Pulmonary artery endothelial cell (primary cell): ENCODE results near the gene ASB13. TPM values are rescaled to one million over a fixed set of nuclear protein-coding genes. Genes with fewer than 3 reads are reported as not detected.
A peak's percentile ranks its signal among the peaks of the same experiment; 100 is the strongest.
"Not testable (repeated sequence)": the region's sequence is repeated elsewhere in the genome, so short reads cannot be mapped to it uniquely, and the experiment has no call there.

Source experiments
- DNase-seq: peaks from one replicate; pipeline ENCODE4 v3.0.0-alpha.2; 2011; ENCODE audit warnings: low read depth, low spot score
- total RNA-seq: library from RNA; depleted of rRNA; stranded (reverse); fragments of >200 nt; gene quantifications from 2 replicates; pipeline ENCODE4 v1.2.3, GENCODE V29; 2014

ASB13 gene
- total RNA-seq, 1 donor from 2014 or later, result 13.1 TPM

DNA sequence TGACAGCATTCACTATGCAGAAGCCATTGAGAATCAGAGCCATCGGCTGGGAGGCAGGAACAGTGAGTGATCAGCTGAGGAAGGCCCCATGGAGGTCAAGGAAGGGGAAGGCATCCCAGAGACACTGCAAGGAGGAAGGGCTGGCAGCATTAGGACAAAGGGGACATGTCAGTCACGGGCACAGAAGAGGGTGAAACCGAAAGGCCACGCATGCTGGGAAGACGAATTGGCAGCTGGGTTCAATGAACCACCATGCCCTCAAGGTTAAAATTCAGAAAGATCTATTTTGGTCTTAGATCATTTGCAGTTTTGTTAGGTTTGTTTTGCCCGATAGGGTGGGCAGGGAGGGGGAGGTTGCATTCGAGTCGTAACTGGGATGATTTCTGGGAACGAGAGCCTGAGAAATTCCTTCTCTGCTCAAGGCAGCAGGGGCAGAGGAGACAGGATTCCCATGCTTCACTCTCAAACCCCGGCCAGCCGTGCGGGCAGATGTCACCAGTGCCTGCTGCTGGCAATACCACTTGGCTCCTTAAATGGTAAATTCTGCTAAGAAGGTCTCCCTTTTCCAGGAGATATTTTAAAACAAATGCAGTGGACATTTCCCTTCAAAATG lies 57.7 kb downstream of the ASB13 start:
- no peak for DNase-seq

DNA sequence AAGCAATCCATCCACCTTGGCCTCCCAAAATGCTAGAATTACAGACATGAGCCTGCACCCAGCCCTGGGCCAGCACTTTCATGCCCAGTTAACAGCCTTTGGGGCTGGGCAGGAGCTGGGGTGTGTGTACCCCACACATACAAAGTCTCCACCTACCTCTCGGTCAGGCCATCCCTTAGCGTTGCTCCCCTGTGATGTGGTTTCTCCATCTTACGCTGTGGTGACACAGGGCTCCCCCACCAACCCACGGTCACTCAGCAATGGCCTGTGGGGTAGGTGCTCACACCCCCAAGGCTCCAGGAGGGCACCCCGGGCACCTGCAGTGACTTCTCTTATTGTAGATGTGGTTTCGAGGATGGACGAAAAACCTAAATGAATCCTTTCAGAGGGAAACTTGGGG lies 58.8 kb downstream of the ASB13 start:
- DNase-seq, result no peak

DNA sequence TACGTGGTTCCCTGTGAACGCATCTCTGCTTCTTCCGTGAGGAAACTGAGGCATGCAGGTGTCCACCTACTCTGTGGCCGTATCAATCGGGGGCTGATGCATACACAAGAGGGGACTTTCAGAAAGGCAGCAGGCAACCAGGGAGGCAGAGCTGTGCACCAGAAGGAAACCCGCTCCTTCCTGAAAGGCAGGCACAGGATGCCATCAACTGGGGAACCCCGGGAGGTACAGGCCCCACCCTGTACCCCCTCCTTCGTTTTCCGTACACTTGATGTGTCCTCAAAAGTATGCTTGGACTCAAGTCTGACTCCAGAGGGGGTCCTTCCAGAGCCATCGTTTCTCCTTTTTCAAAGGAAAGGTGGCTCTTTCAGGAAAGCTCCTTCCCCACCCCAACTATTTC lies 59.5 kb downstream of the ASB13 start:
- DNase-seq, result no peak

GRCh38 chr10:5606321-5606720 lies 60.1 kb downstream of the ASB13 start:
- no peak for DNase-seq

DNA sequence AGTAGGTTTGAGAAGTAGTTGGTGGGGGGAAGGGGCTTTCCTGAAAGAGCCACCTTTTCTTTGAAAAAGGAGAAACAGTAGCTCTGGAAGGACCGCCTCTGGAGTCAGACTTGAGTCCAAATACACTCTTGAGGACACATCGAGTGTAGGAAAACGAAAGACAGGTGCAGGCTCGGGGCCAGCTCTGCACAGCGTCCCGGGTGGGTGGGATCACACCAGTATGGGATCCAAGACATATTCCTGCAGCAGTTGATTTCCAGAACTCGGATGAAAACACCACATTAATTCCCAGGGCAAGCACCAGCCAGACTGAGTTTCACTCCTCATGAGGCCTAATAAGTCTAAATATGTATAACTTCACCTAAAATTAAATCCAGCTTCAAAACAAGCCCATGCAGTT lies 61.4 kb downstream of the ASB13 start:
- DNase-seq, result no peak

DNA sequence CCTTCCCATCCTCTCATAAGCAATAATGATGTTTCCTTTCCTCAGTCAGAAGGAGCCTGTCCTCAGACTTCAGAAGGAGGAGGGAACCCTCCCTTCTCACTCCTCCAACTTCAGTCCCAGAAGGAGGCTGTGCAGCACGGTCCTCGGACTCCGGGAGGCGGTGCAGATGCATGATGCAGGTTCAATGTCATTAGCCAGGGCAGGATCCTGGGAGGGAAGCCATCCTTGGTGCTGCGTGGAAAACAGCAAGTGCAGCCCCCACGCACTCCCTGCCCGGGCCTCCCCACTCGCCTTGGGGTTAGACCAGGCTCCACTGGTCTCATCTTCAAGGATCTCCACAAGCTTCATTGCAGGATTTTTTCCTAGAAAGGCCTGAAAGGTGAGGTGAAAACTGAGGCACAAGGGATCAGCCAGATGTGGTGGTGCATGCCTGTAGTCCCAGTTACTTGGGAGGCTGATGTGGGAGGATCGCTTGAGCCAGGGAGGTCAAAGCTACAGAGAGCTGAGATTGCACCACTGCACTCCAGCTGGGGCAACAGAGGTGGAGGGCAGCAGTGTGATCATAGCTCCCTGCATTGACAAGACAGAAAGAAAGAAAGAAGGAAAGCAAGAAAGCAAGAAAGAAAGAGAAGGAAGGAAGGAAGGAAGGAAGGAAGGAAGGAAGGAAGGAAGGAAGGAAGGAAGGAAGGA lies 62.0 kb downstream of the ASB13 start:
- DNase-seq, result no peak

- DNase-seq, result no peak
These were observed 62.6 kb downstream of the ASB13 start for GRCh38 chr10:5603848-5604170.

- no peak for DNase-seq
These were observed 63.1 kb downstream of the ASB13 start for GRCh38 chr10:5603091-5603847.

- no peak for DNase-seq
These were observed 64.4 kb downstream of the ASB13 start for GRCh38 chr10:5601826-5602495.

- no peak for DNase-seq
These were observed 65.5 kb downstream of the ASB13 start for GRCh38 chr10:5600908-5601307.

DNA sequence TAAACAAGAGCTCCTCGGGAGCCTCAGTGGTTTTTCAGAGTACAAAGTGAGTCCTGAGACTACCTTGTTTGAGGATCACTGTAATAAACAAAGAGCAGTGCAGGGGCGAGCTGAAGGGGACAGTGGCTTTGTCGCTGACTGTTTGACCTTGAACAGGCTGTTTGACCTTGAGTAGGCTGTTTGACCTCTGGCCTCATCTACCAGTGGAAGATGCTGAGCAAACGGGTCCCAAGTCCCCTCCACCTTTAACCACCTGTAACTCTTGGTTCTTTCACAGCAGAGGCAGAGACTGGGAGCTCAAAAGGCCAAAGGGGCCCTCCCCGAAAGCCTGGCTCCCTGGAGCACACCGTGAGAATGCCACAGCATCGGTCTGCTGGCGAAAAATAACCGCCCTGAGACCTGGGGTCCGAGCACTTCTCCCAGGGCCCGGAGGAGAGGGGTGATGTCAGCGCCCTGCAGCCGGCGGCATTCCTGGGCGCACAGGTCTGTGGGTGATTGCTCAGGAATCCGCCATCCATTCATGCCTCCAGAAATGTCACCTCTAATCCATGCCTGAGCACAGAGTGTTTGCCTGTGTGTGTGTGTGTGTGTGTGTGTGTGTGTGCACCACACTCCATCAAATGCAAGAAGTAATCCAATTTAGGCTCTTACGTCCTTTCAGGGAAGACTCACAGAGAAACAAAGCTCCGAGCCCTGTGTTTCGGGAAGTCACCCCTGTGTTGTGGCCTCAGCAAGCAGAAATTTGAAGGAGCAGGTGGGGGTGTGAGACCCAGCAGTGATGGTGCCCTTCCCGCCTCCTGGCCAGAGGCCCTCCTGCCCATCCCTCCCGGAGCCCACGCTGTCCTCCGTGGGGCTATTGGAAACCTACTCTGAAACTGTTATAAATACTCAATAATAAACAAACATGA lies 66.5 kb downstream of the ASB13 start:
- no peak for DNase-seq

GRCh38 chr10:5598085-5598690 lies 68.2 kb downstream of the ASB13 start:
- DNase-seq, result no peak

- DNase-seq, result no peak
These were observed 69.6 kb downstream of the ASB13 start for GRCh38 chr10:5596611-5597341.

DNA sequence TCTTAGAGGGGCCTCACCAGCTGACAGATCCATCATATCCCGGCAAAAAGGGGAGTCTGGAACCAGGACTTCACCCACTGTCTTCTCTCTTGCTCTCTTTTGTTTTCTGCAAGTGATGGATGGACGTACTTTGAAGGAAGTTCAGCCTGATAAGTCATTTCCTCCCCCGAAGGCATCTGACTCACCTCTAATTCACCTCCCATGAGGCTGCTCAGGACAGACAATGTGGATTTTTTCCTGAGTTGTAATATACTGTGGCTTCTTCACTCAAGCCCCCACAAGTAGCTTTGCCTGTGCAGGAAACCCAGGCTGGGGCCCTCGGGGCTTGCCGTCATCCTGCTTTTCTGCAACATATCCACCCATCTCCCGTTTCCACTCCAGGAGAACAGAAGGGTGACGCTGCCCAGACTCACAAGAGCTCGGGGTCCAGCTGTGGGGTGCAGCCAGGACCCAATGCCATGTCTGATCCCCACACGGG lies 70.4 kb downstream of the ASB13 start:
- DNase-seq, result peak; percentile 76

GRCh38 chr10:5595591-5595990 lies 70.8 kb downstream of the ASB13 start:
- DNase-seq, result no peak

DNA sequence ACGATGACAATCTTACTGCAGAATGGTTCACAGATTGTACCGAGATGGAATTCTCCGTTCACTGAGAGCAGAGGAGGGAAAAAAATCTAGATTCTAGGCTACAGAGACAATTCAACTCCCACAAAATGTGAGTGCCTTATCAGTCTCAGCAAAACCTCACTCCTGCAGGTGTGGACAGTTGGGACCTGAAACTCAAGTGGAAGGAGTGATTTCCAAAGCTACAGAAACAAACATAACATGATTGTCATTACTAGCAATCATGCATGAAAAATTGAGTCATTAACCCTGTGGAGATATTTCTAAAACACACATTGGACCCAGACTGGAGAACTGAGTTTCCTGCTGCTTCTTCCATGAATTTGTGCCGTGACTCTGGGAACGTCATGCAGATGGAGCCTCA lies 71.3 kb downstream of the ASB13 start:
- no peak for DNase-seq

- DNase-seq, result no peak
These were observed 71.9 kb downstream of the ASB13 start for GRCh38 chr10:5594271-5595049.

- DNase-seq, result not testable (repeated sequence)
These were observed 73.0 kb downstream of the ASB13 start for GRCh38 chr10:5593347-5593746.

- DNase-seq, result no peak
These were observed 74.3 kb downstream of the ASB13 start for GRCh38 chr10:5592070-5592469.
